ENCODE results near the gene BCAR1.

The BCAR1 gene

DNA sequence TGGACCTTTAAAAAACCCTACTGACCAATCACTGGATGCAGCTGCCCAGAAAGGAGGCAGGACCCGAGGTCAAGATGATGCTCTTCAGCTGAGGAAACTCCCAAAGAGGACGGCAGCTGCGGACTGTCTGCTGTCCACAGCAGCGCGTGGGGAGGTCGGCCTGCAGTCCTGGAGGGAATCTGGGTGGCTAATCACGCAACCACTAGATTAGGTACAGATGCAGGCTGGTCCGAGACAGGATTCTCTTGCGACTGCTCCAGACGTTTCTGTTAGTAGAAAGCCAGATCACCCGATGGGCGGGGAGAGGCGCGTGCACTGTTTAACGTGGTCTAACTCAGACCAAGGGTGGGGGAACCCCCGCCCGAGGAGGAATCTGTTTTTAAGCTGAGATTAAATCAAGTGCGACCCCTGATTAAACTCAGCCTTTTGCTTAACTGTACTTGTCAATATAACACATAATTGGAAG, 53.3 kb downstream of the BCAR1 start:
- DNase-seq: no peak

DNA sequence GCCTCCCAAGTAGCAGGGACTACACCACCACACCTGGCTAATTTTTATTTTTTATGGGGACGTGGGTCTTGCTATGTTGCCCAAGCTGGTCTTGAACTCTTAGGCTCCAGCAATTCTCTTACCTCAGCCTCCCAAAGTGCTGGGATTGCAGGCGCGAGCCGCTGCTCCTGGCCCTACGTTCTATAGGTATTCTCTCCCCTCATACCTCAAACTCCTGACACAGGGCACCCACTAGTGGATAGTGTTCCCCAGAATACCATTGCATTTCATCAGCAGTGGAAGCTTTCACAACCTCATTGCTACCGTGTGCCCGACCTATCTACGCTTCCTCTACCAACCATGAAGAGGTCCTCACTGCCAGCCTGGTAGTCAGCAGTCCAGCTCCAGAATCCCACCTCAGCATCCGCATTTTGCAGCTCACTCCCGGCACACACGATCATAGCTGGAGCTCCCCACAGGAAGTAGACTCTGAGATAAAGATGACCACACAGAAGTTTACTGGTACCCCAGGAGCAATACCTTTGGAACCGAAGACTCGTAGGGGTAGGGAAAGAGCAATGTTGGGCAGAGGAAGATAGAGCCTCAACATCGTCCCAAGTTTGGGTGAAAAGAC, 53.8 kb downstream of the BCAR1 start:
- DNase-seq: no peak

DNA sequence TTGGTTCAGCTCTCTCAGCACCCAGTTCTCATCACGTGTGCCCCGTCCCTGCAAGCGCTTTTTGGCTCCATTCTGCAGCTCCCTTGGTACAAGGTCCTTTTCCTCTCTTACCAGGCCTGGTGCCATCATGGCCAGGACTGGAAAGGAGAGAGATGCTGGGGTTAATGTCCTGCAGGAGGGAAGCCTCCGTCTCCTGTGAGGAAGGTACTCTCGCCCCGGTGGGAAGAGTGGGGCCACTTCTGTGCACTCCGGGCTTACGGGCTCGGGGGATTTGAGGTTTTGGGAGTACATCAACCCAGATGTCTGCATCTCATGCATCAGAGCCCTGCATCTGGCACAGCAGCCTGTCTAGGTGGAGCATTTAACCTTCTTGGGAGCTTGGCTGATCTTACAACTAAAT, 54.6 kb downstream of the BCAR1 start:
- no peak for DNase-seq

DNA sequence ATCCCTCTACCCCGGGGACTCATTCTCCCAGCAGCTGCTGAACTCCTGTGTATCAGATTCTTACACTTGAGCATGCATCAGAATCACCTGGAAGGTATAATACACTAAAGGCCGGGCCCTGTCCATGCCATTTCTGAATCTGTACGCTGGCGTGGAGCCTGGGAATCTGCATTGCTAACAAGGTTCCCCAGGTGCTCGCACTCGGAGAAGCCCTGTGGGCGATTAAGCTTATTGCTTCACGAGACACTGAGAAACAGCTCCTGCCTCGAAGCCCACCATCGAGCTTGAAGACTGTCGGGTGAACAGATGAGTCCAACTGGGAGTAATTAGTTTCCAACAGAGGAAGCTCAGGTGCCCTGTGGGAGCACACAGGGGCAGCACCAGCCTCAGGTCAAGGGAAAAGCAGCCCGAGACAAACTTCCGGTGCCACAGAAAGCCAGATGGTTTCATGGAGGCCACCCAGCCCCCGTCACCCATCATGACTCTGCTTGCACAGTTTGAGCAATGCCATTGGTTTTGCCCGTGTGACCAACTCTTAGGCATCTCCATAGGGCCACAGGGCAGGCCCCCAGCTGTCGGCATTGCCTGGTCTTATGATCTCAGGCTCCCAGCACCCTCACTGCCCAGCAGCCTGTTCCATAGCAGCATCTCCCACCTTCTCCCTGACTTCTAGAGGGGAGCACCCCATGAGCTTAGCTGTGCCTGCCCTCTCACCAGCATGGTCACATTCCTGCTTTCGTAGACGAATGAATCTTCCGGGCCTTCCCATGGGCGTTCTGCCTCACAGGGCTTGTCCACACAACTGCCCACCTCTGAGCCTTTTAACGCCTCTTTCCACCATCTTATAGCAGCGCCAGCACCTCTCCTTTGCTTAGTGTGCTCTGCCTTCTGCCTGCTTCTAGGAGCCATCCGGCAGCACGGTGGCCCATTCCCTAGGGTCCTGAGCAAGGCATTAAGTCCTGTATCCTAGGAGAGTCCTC, 55.3 kb downstream of the BCAR1 start:
- DNase-seq: no peak

DNA sequence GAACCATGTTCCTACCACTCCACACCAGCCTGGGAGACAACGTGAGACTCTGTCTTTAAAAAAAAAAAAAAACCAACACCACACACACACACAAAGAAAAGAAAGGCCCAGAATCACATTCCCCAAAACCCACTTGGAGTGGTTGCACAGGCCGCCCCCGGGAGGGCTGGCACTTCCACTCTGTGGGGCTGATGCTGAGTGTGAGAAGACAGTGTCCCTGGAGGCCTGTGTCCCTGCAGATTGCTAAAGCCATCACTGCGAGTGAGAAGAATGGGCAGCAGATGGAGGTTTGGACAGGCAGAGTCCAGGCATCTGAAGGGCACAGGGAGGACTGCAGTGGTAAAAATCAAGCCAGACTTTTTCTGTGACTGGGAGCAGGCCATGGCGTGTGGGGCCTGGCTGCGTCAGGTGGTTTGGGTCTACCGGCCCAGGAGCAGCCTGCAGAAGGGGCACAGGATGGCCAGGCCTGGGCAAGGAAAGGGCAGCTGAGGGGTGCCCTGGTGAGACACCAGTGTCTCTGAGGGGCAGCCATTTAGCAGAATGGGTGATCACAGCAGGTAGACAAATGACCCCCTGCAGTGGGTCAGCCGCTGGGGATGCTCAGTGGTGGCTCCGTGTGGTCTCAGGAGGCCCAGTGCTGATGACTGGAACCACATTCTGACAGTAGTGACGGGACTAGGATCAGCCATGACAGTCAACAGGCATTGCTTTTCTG, 57.5 kb downstream of the BCAR1 start:
- no peak for DNase-seq

DNA sequence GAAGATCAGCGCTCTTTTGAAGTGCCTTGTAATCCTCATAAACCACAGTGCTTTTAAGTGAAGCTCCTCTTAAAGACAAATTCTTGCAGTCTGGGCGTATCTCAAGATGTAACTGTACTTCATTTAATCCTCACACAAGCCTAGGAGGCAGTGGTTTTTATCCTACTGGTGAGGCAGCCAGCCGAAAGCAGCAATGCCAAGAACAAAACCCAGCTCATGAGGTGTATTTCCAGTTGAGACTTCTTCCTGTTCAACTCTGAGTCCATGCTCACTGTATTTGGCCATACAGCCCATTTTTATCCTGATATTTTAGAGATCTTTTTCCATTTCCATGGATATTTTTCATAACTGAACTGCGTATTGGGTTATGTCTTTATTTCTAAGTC, 58.2 kb downstream of the BCAR1 start:
- no peak for DNase-seq

DNA sequence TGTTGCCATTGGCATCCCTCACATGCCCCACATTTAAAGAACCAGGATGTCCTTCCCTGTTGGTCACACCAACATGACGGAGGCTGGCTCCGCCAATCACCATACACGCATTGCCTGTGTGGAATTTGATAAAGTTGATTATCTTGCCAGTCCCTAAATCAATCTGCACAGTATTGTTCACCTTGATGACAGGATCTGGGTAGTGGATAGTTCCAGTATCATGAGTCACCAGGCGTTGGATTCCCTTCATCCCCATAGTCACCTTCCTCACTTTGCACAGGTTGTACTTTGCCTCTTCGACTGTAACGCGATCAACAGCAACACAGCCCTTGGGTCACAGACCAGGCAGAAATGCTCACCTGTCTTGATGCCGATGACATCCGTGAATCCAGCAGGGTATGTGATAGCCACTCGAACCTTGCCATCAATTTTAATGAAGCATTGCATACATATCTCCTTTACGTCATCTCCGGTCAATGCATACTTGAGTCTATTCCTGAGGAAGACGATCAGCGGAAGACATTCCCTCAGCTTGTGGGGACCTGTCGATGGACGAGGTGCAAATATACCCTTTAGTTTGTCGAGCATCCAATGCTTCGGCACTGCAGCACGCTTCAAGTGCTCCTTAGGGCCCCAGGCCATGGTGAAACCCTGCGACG, 58.7 kb downstream of the BCAR1 start:
- DNase-seq: no peak

DNA sequence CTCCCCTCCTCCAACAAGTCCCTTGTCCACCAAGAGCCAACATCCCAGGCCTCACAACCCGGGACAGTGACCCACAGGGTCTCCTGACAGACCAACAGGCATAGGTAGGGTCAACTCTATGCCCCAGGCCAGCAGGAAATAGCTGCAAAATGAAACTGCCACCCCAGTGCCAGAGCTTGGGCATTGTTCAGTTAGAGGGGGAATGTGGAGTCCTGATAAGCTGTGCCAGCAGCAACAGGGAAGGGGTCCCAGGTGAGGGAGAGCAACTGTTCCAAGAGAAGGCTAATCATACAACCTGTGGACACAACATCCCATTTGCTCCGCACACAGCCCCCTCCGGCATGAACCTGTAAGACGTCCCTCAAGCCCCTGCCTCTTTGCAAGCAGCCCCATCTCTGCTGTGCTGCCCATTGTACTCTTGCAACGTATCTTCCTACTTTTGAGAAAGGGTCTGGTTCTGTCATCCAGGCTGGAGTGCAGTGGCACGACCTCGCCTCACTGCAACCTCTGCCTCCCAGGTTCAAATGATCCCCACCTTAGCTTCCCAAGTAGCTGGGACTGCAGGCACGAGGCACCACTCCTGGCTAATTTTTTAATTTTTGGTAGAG, 61.7 kb downstream of the BCAR1 start:
- no peak for DNase-seq

DNA sequence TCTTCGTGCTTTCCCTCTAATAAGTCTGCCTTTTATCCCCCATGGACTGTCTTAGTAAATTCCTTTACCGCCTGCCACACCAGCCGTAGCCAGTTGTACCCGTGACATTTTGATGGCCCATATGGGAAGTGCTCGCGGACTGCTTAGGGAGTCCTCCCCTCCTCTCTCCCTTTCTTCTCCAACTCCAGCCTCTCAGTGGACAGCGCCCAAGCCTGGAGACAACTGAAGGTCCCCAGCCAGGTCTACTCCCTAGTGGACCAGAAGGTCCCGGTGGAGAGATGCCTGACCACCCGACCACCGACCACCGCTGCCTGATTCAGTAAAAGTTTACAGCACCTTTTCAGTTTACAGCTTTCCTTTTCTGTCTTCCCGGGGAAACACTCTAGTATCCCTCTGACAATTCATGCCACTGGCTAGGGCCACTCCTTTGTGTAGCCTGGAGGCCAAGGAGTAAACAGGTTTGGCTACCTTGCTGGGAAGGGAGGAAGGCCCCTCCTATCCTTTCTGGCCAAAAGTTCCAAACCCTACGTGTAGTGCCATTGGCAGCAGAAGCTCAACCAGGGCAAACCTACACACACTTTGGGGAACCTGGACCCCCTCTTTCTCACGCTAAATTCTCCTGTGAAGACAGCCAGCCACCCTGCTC, 62.5 kb downstream of the BCAR1 start:
- DNase-seq: no peak

DNA sequence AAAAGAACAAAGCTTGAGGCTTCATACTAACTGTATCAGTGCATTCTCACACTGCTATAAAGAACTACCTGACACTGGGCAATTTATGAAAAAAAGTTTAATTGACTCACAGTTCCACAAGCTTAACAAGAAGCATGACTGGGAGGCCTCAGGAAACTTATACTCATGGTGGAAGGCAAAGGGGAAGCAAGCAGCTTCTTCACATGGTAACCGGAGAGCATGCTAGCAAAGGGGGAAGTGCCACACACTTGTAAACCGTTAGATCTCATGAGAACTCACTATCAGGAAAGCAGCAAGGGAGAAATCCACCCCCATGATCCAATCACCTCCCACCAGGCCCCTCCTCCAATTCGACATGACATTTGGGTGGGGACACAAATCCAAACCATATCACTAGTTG, 69.8 kb downstream of the BCAR1 start:
- DNase-seq: no peak

DNA sequence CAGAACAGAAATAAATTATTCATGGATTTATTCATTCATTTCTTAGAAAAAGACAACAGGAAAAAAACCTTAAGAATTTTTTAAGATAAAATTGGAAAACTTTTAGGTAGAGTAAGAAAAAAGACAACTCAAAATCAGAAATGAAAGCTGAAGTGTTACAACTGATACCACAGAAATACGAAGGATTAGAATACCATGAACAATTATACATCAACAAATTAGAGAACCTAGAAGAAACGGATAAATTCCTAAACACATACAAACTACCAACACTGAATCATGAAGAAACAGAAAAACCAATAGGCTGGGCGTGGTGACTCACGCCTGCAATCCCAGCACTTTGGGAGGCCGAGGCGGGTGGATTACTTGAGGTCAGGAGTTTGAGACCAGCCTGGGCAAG, 72.2 kb downstream of the BCAR1 start:
- DNase-seq: no peak
